Activated CD4-positive, alpha-beta T cell treated with anti-CD3 and anti-CD28 coated beads, Interleukin-2, Interleukin-6, amounts not matched to agents 100 ng/mL and 50 ng/mL, durations not matched to agents 16 hours and 8 hours (primary cell): ENCODE measurements around the gene GSTA5.
"Not testable (repeated sequence)": the region's sequence is repeated elsewhere in the genome, so short reads cannot be mapped to it uniquely, and the experiment has no call there.

Source experiments
- DNase-seq: peaks from one replicate; pipeline ENCODE4 v3.0.0-alpha.2; 2020

Gene GSTA5

DNA sequence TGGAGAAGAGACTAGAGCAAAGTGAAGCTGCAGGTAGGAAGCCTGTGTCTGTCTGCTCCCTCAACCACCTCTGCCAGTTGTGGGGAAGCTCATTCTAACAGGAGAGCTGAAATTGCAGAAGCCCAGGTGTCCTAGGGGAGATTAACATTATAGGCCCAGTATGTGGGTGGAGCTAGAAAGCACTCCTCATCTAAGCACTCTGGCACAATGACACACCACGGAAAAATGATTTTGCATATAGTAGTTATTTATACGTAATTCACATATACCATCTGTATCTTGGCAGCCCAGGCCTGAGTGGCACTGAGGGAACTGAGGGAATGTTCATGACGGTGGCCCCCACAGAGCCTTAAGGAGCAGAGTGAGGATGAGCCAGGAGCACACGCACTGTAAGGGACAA lies 9.7 kb downstream of the GSTA5 start:
- DNase-seq: not testable (repeated sequence)

DNA sequence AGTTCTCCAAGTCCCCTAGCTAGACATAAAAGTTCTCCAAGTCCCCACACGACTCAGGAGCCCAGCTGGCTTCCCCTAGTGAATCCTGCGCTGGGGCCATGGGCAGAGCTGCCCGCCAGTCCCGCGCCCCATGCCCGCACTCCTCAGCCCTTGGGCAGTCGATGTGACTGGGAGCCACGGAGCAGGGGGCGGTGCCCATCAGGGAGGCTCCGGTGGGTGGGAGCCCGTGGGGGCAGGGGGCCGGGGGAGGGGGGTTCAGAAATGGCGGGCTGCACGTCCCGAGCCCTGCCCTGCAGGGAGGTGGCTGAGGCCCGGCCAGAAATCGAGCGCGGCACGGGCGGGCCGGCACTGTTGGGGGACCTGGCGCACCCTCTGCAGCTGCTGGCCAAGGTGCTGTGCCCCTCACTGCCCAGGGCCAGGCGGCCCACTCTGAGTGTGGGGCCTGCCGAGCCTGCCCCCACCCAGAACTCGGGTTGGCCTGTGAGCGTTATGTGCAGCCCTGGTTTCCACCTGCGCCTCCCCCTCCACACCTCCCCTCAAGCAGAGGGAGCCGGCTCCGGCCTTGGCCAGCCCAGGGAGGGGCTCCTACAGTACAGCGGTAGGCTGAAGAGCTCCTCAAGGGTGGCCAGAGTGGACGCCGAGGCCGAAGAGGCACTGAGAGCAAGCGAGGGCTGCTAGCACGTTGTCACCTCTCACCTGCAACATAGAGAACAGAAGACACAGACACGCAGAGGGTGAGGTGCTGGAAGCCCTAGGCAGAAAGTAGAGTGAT lies 11.4 kb downstream of the GSTA5 start:
- no peak for DNase-seq

DNA sequence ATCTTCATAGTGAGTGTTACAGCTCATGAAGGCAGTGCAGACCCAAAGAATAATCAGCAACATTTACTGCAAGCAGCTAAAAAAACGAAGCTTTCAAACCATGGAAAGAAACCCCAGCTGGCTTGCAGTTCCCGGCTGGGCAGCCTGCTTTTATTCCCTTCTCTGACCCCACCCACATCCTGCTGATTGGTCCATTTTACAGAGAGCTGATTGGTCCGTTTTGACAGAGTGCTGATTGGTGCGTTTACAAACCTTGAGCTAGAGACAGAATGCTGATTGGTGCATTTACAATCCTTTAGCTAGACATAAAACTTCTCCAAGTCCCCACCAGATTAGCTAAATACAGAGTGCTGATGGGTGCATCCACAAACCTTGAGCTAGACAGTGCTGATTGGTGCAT lies 12.0 kb downstream of the GSTA5 start:
- DNase-seq: not testable (repeated sequence)

DNA sequence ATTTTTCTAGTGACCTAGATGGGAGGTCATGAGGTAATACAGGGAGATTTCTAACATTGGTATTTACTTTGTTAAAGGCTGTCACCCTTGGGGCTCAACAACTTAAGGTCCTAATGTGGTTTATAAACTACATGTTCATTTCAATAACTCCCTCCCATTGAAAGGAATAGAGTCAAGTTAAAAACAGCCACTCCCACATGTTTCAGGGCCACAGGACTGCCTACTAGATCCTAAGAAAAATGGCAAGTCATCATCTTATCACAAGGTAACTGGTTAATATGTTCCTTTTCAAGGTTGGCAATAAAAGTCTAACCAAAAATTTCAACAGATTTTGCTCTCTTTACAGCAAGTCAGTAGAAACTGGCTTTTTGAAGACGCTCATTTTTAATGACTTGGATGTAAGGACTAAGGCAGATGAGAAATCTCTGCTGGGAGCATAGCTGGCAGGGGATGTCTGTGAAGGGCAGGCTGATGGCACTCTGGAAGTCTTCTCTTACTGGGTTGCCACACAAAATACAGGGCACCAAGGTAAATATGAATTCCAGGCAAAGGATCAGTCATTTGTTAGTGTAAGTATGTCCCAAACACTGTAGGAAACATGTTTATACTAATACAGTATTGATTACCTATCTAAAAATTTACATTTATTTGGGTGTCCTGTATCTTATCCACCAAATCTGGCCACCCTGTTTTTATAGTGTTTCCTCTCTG lies 13.4 kb downstream of the GSTA5 start:
- not testable (repeated sequence) for DNase-seq

DNA sequence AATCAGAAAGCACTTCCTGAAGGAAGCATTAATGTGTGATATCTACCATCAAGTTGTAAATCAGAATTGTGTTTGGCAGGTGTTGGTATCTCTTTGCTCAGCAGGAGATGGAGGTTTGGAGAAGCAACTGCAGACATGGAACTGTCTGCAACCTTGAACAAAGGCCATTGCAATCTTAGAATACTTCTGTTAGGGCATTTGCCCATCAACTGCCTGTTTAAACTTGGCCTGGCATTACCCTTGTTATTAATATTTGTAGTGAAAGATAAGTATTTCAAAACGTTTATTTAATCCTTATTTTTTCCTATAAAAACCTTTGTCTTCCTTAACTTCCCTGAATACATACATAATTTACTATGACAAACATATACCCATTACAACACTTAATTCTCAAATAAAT lies 14.1 kb downstream of the GSTA5 start:
- DNase-seq: no peak

DNA sequence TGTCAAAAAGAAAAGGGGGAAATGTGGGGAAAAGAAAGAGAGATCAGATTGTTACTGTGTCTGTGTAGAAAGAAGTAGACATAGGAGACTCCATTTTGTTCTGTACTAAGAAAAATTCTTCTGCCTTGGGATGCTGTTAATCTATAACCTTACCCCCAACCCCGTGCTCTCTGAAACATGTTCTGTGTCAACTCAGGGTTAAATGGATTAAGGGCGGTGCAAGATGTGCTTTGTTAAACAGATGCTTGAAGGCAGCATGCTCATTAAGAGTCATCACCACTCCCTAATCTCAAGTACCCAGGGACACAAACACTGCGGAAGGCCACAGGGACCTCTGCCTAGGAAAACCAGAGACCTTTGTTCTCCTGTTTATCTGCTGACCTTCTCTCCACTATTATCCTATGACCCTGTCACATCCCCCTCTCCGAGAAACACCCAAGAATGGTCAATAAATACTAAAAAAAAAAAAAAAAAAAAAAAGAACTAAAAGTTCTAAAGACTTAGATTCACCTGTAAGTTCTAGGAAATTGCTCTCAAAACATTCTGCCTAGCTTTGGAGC lies 14.6 kb downstream of the GSTA5 start:
- DNase-seq: not testable (repeated sequence)

DNA sequence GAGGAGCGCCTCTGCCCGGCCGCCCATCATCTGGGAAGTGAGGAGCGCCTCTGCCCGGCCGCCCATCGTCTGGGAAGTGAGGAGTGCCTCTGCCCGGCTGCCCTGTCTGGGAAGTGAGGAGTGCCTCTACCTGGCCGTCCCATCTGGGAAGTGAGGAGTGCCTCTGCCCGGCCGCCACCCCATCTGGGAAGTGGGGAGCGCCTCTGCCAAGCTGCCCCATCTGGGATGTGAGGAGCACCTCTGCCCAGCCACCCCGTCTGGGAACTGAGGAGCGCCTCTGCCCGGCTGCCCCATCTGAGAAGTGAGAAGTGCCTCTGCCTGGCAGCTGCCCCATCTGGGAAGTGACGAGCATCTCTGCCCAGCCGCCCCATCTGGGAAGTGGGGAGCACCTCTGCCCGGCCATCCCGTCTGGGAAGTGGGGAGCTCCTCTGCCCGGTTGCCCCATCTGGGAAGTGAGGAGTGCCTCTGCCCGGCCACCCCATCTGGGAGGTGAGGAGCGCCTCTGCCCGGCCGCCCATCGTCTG lies 15.3 kb downstream of the GSTA5 start:
- not testable (repeated sequence) for DNase-seq

DNA sequence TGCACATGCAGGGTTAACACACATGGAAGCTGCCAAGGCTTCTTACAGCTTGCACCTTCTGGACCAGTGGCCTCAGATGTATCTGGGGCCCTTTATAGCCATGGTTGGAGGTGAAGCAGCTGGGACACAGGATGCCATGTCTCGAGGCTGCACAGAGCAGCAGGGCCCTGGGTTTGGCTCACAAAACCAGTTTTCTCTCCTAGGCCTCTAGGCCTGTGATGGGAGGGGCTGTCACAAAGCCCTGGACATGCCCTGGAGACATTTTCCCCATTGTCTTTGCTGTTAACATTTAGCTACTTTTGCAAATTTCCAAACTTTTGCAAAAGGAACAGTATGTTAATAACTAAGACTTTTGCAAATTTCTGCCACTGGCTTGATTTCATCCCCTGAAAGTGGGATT lies 18.8 kb downstream of the GSTA5 start:
- DNase-seq: no peak

DNA sequence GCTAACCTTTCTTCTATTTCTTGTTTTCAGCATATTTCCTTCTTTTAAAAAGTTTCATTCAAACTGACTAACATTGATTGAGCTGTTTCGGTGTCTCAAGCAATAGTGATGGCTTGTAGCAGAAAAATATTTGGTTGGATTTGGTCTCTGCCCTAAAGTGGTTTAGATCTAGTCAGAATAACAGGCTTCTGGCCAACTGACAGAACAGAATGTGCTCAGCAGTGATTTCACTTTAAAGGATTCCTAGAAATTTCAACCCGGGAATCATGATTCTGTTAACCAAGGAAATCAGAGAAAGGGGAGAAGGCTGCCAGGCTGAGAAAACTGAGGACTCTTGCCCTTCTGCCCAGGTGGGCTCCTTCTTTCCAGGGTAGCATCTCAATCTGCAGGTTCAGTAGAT lies 20.4 kb downstream of the GSTA5 start:
- DNase-seq: no peak

DNA sequence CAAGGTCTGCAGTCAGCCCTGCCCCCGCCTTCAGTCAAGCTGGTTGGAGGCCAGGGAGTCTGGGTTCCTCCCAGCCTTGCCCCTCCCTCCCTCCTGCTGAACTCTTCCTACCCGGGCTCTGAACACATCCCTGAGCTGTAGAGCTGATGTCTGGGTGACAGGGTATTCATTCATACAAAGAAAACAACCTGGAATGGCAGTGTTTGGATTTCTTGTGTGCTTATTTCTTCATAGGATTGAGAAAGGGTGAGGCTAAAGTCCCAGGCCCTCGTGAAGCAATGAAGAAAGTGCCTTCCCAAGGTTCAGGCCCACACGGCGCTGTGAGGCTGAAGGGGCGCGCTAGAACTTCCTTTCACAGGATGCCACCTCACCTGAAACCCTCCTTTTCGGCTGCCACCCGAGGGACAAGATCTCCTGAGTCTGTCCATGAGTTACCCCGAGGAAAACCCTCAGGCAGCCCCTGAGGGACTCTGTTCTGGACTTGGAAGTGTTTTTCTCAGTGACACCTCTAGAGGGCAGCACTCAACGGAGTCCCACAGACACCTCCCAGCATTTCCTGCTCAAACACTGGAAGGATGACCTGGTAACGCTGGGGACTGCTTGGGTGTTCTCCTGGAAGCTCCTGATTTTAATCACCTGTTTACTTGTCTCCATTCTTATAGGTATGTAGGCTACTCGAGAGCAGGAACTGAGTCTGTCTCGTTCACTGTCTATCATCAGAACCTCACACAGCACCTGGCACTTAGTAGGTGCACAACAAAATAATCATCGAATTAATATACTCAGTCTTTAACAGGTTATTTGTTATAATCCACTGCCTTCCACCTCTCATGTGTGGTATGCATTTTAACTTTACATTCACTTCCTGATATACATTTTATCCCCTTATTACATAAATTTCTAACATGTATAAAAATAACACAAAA lies 25.2 kb downstream of the GSTA5 start:
- peak; percentile 63 for DNase-seq

DNA sequence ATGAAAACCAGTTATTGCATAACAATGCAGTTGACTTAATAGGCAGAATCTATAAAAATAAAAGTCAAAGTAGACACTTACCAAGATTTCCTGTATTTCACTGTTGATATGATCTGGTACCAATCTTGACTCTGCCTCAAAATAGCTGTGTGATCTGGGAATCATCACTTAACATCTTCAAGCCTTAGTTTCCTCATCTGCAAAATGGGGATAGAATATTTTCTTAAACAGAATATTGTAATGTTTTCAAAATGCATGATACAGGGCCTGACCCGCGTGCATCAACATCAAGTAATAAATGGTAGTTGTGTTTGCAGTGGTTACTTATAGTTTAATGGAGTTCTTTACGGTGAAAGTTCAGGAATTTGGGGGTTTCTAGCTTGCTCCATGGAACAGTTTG lies 26.1 kb downstream of the GSTA5 start:
- not testable (repeated sequence) for DNase-seq

DNA sequence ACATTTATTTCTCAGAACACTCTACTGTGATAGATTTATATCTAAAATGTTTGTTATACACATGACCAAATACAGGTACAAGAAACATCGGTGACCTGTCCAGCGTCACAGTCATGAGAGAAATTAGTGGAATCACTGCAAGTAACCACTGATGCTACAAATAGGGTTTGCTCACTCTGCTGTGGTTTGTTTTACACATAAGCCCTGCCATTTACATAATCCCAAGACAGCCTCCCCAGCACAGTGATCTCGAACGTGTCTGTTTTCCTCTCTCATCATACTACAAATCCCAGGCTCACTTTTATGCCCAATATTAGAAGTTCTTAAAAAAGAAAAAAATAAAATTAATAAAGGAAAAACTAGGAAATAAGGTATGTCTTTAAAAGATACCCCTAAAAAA lies 30.8 kb downstream of the GSTA5 start:
- DNase-seq: not testable (repeated sequence)

DNA sequence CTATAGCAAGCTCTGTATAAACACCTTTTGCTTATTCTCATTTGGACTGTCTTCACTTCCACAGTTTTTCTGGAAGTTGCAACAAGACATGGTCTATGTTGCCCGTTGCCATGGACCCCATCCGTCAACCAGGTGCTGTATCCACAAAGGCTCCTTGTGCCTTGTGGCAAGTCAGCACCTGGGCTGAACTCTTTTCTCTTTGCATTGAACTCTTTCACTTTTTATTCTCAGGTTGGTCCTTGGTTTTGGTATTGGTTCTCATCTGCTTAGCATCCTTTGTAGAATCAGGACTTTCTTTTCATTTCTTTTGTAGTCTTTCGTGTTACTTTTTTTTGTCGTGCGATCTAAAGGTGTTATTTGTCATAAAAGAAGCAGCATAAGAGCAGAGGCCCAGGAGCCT lies 32.0 kb downstream of the GSTA5 start:
- no peak for DNase-seq

DNA sequence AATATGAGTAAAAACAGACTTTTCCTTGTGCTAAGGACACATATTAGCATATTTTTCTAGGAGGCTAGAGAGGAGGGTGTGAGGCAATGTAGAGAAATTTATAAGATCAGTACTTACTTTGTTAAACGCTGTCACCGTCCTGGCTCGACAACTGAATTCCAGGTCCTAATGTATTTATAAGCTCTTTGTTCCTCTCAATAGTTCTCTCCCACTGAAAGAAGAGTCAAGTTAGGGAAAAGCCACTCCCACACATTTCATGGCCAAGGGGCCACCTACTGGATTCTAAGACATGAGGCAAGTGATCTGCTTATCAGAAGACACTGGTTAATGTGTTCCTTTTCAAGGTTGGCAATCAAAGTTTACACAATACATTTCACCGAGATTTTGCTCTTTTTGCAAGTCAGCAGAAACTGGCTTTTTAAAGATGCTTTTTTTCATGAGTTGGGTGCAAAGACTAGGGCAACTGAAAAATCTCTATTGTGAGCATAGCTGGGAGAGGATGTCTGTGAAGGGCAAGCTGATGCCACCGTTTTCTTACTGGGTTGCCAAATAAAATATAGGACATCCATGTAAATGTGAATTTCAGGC lies 36.9 kb downstream of the GSTA5 start, which contains the start of gene GSTA1:
TSS of gene GSTA1 (minus strand) at position 149 of the 588 bp plus-strand sequence. CDS start 4,549 bp downstream, outside the sequence.
- DNase-seq: not testable (repeated sequence)

DNA sequence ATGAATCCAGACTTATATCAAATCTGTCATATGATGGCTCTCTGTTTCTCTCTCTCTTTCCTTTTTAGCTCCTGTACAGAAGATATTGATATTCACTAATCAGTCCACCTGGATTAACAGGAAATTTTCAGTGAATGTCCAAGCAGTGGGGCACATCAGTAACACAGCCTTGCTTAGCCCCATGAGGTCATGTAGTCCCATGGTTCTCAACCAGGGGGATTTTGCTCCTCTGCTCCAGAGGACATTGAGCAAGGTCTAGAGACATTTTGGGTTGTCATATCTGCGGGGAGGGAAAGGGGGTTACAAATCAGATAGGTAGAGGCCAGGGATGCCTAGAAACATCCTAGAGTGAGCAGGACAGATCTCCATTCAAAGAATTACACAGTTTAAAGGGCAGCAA lies 37.8 kb downstream of the GSTA5 start:
- DNase-seq: no peak

DNA sequence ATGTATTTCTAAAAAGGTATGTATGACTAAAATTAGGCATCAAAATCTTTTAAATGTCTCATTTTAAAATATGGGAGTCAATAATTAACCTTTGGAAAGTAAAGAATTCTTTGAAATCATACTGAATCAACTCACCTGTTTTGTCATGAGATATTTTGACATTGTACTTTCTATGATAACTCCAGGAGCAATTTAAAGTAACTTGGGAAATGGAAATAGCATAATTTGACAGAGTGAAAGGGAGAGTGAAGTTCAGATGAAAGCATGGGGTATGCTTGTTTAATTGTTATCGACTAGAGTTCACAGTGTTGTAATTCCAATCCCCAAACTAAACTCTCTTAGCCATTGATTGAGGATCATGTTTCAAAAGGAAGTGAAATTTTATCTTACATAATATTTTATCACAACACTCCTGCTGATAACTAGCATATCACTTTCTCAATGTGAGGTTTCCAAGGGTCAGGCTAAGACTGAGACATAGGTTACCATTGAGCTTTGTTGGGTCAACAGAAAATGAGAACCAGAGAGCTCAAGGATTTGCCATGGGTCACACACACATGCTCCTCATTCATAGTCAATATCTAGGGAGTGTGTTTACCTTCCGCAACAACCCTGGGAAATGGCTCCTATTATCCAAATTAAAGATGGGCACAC lies 39.3 kb downstream of the GSTA5 start:
- DNase-seq: no peak

DNA sequence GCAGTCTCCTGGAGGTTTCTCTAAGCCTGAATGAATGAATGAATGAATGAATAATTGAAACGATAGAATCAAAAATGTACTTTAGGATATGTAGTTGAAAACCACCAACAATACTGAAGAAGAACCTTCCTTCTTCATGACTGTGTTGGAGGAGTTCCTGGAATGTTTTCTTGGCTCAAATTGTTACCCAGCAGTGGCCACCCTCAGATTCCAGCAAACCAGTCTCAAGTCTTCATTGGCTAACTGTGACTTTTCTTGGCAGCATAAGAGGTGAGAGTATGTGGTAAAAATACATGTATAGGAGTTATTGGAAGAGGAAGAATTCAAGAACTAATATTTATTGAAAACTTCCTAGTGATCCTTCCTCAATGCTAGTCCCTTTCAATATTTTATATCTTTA lies 41.3 kb downstream of the GSTA5 start:
- DNase-seq: not testable (repeated sequence)

DNA sequence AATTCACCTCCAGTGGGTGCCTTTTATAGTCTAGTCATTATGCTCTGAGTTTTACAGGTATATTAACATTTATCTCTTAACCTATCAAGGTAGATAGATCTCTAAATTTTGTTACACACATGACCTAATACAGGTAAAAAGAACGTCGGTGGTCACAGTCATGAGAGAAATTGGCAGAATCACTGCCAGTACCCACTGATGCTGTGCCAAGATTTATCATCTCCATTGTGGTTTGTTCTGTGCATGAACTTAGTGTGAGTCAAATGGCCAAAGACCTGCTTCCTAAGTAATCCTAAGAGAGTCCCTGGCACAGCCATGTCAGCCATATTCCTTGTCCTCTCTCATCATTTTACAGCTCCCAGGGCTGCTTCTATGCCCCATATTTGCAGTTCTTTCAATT lies 46.2 kb downstream of the GSTA5 start:
- DNase-seq: not testable (repeated sequence)

DNA sequence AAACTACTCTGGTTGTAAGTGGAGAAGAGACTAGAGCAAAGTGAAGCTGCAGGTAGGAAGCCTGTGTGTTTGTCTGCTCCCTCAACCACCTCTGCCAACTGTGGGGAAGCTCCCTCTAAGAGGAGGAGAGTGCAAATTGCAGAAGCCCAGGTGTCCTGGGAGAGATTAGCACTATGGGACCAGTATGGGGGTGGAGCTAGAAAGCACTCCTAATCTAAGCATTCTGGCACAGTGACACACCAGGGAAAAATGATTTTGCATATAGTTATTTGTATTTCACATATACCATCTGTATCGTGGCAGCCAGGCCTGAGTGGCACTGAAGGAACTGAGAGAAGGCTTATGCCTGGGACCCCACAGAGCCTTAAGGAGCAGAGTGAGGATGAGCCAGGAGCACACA lies 49.8 kb downstream of the GSTA5 start:
- DNase-seq: no peak

DNA sequence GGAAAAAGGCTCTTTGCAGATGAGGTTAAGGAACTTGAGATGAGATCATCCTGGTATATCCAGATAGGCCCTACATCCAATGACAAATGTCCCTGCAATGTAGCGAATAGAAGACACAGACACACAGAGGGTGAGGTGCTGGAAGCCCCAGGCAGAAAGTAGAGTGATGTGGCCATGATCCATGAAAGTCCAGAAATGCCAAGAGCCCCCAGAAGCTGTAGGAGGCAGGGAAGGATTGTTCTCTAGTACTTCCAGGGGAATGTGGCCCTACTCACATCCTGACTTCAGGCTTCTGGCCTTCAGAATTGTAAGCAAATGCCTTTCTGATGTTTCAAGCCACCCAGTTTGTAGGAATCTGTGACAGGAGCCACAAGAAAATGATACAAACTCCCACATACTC lies 51.0 kb downstream of the GSTA5 start:
- DNase-seq: not testable (repeated sequence)

DNA sequence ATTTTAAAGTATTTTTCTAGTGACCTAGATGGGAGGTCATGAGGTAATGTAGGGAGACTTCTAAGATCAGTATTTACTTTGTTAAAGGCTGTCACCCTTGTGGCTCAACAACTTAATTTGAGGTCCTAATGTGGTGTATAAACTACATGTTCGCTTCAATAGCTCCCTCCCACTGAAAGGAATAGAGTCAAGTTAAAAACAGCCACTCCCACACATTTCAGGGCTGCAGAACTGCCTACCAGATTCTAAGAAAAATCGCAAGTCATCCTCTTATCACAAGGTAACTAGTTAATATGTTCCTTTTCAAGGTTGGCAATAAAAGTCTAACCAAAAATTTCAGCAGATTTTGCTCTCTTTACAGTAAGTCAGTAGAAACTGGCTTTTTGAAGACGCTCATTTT lies 52.1 kb downstream of the GSTA5 start:
- no peak for DNase-seq

DNA sequence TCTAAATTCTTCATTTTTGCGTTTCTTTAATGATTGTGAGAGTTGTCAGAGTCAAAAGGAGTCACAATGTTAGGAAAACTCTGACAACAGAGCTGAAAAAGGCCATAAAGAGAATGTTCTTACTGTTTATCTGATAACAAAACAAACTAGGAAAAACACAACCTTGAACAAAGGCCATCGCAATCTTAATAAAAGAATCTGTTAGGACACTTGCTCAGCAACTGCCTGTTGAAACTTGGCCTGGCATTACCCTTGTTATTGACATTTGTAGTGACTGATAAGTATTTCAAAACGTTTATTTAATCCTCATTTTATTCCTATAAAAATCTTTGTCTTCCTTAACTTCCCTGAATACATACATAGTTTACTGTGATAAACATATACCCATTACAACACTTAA lies 52.7 kb downstream of the GSTA5 start:
- no peak for DNase-seq
